GM18498 (cell line): ENCODE results near the gene PRKRA.
"Not testable (repeated sequence)": the region's sequence is repeated elsewhere in the genome, so short reads cannot be mapped to it uniquely, and the experiment has no call there.

Source experiments
- ATAC-seq: cut with Tn5 transposase; IDR thresholded peaks from one replicate; pipeline ENCODE4 v1.9.1; 2021; ENCODE audit warnings: mild to moderate bottlenecking, moderate library complexity; ENCODE audit not compliant: unreplicated experiment

PRKRA gene

DNA sequence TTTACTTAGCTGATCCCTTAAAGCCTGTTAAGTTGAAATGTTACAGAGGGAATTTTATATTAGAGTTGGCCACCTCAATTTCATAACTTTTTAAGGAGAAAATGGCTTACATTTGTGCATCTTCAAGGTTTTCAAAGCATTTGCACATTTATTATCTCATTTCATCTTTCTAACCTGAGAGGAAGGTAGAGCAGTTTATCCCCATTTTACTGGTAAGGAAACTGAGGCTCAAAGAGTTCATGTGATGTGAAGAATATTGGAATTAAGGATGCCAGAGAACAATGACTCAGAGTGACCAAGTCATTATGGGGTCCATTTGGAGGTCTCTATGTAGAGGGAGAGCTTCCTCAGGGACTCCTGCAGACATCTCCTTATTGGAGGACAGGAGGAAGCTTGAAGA lies 35.0 kb downstream of the PRKRA start:
- no peak for ATAC-seq

DNA sequence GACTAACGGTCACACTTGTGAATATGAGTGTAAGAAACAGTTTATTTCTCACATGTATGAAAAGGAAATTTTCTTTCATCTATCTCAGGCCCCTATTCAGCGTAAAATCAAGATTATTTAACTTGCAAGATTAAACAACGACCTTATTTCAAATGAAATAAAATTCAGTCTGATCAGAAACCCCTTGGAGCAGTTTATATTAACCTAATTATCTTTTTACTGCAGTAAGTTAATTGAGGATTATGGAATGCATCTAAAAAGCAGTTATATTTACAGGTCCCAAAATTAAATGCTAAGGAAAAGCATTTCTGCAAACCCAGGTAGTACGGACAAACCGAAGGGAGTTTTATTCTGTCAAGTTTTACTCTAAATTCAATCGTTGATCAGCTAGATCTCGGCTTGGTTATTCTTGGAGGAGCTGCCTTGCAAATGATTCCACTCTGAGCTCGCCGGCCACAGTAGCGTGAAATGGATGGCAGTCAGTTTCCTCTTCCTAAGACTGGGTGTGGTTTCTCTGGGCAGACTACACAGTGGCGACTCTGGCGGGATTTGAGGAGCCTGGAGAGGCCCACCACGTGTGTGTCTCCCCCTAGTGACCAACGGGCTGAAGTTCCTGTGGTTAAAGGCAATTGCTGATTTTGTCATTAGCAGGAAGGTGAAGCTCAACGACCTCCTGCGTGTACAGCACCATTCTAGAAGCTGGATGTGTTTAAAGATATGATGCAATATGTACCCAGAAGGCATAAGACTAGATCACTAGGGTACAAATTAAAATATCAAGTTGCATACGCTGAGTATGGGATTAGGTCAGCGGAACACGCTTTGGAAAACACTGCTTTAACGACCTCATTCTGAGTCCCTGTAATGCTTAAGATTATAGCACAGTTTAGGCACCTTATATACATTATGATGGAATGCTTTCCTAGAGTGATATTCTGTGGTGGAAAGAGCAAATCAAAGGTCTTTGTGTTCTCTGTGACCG lies 36.4 kb downstream of the PRKRA start:
- peak; percentile 79 for ATAC-seq

DNA sequence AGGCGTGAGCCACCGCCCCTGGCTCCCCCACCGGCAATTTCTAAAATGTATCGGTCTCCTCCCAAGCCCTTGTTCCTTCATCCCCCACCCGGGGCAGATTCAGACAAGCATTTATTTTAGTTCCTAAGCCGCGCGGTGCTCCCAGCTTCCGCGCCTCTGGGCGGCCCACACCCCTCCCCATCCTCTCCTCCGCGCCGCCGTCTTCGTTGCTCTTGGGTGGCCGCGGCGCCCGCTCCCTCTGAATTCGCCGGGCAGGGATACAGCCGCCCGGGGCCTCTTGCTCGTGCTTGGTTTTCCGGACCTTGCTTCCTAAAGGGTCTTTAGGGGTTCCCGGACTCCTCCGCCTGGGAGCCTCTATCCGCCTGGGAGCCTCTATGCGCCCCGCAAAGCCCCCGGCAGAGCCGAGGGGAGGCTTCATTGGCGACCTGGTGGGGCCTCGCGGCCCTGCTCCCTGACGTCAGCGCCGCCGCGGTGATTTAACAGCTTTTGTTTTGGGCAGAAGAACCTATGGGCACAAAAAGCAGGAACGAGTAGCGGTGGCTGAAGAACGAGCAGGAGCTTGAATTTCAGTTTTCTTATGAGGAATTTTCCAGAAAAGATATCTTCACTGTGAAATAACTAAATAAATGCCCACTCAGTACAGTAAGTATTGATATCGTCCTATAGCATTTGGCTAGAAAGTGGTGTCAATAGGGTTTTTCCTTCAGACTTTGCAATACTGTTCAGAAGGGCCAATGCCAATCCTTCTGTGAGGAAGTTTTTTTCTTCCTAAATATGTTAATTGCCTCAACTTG lies 37.3 kb downstream of the PRKRA start:
- ATAC-seq: peak; percentile 88

DNA sequence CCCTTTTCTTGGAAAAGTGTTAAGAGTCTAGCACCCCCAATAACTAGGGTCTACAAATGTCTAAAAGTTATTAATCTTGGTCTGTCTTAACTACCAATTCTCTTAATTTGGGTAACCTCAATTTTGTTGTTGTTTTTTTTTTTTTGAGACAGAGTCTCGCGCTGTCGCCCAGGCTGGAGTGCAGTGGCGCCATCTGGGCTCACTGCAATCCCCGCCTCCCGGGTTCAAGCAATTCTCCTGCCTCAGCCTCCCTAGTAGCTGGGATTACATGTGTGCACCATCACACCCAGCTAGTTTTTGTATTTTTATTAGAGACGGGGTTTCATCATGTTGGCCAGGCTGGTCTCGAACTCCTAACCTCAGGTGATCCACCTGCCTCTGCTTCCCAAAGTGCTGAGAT lies 38.5 kb downstream of the PRKRA start:
- not testable (repeated sequence) for ATAC-seq

DNA sequence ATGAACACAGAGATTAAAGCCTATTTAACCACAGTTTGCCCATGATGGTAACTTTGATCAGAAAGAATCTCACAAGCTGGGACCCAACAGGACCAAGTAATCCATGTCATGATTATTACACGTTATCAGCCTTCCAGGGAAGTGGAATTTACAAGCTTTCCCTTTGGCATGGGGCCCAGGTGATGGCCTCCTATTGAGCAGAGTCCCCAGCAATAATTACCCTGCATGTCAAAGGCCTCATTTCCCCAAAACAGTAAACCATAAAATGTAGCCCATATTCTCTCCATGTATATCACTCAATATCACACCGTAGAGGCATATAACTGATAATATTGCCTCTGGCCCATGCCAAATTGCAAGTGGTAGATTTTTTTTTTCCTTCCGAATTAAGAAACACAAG lies 38.9 kb downstream of the PRKRA start:
- ATAC-seq: no peak

DNA sequence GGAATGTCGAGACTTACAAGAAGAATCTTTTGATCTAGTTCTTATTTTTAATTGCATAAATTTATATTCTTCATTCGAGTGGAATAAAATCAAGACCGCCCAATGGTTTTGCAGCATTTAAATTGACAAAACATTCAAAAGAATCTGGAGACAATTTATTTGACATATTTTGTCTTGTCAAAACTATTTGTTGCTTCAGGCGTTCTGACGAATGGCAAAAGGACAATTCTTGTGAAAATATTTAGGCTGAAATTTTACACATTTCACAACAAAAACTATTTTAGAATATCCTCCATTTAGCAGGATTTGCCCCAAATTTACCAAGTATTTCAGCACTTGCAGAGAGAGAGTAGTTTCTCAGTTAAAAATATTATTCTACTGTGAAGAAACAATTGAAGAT lies 41.7 kb downstream of the PRKRA start:
- ATAC-seq: no peak

DNA sequence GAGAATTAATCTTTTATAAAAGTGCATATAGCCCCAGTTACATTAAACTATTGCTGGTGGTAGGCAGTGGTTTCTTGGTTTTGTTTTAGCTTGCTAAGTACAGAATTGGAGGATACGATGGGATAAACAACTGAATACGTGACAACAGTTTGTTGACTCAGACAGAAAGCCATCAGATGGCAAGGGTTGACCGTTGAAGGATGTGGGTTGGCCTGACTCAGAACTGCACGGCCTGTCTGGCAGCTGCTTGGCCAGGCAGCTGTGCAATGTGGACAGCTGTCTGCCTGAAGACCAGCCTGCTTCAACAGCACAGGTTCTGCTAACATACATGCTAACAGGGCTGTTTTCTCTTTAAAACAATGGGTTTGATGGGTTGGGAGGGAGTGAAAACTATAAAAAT lies 46.6 kb downstream of the PRKRA start:
- peak; percentile 99 for ATAC-seq

DNA sequence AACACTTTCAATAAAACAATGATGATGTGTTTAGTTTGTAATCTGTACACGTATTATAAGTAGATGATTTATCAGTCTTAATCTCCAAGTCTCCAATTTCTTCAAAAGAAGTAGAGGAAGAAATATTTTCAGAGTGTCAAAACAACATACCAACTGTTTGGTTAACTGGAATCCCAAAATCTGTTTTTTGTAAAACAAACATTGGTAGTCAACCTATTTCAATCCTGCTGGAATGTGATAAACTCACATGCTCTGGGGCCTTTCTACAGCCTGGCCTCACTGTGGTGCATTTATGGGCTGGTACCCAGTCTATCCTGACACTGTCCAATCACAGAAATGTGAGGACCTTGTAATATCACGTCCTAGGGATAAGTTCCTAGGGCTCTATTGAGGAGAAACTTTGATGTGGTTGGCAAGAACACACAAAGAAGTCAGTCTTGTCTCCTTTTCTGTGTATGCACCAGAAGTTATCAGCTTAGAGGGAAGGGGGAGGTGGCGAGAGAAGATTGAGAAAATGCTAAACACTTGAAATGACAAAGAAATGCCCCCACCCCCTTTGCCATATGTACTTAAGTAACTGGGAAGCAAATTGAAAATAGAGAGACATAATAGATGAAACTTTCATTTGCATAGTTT lies 47.2 kb downstream of the PRKRA start:
- ATAC-seq: peak; percentile 37

DNA sequence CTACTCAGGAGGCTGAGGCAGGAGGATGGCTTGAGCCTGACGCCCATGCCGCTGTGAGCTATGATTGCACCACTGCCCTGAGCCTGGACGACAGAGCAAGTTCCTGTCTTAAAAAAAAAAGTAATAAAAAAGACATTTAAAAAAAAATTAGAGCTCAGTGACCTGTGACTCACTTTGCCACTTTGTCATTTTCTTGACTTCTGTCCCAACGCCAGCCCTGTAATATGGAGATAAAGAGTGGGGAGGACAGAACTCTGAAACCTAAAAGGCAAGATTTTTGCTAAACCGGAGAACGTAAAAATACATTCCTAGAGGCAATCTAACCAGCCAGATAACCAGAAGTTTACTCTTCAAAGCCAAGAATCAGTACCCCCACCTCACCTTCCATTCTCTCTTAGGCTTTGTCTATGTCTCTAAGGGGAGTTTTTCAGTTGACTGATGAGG lies 49.0 kb downstream of the PRKRA start:
- no peak for ATAC-seq

DNA sequence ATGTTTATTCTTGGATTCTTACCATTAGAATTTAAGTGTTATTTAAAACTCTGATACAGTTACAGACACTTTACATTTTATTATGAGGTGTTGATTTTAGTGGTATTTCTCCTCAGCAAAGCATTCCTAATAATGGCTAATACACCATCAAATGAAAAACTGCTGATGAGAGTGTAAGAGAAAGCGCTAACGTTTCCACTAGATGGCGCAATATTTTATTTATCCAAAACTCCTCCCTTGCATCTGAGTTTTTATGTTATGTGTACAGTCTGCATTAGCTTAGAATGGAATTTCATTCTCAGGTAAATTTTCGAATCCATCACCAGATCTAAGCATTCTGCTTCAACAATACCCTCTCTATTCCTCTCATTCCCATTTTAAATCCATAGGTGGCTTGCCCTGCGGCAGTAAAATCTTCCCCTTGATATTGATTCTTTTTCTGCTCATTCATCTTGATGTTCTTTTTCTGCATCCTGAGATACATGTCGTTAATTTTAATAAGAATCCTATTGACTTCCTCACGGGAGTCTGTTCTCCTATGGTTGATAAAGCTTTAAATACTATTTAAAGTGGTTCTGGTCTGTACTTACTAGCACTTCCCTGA lies 53.9 kb downstream of the PRKRA start:
- ATAC-seq: peak; percentile 92

DNA sequence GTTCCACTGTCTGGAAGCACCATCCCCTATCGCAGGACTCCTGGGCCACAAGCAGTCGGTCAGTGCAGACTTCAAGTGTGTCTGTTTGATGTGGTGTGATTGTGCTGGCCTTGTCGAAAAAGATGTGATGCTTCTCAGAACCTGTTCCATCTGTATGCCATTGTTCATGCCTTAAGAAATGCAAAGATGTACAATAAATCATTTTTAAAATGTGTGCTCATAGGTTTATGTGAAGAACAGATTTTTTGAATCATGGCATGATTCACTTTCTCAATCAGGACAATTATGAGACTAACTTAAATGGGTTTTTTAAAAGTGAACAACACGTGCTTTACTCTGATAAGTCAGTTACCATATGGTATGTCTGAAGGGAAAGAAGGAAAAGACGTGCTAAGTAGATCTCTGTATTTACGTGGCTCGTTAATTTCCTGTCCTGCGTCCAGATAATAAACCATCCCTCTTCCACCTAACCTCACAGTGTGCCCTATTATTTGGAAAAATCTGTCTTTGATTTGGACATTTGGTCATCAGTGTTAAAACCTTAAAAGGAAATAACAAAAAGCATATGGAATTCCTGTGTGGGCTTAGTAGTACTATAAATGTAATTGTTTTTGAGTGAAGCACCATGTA lies 54.9 kb downstream of the PRKRA start:
- no peak for ATAC-seq

DNA sequence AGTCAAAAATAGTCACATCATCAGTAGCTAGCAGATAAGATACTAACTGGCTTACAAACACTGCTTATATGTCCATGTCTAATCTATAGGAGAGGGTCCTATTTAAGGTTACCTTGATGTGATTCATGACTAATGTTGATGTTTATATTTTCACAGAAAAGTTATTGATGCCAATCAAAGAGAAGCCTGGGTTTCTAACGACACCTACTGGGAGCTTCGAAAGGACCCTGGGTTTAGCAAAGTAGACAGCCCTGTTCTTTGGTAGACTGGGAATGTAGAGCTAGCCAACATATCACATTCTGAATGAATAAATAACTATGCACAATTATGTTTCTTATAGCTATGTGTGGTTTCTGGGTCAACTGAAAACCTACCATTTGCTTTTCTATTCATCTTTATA lies 55.7 kb downstream of the PRKRA start:
- ATAC-seq: no peak

DNA sequence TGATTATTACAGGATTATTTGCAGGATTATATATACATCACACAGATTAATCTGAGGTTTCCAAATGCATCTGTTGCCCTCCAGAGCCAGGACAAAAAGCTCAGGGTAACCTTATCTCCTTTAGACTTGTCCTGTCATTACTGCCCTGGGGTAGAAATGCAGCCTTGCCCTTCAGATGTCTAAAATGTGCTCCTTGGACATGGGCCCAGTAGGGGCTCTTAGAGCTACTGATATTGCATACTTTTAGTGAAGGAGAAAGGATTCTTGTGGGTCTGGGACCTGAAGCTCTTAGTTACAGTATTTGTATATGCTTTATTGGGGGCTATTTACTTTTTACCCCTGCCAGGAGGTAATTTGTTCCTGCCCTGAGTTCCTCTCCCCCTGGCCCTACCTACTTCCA lies 56.1 kb downstream of the PRKRA start:
- no peak for ATAC-seq

DNA sequence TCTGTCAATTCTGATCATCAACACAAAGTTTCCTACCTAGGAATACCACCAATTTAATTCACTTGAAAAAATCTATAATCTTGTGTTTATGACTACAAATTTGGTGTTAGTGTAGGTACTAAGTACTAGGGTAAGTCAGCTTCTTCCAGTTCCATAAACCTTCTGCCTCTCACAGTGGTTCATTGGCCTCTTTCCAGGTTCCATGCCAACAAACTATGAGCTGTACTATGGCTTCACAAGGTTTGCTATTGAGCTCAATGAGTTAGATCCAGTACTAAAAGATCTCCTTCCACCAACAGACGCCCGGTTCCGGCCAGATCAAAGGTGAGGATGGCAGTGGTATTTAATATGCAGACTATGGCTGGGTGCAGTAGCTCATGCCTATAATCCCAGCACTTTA lies 58.8 kb downstream of the PRKRA start:
- ATAC-seq: no peak

DNA sequence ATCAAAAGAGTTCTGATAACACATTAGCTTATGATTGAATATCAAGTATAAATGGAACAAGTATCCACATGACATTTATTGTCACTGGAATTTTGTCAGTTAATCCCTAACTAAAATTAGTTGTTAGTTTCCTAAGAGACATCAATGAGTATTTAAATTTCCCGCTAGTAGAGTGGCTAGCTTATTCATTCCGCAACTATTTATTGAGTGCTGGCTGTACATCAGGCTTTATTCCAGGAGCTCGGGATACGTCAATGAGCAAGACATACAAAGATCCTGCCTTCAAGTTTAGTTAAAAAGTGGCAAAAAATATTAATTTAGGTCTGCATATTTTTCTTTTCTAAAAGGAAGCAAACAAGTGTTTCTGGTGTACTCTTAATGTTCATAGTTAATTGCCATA lies 59.3 kb downstream of the PRKRA start:
- no peak for ATAC-seq

DNA sequence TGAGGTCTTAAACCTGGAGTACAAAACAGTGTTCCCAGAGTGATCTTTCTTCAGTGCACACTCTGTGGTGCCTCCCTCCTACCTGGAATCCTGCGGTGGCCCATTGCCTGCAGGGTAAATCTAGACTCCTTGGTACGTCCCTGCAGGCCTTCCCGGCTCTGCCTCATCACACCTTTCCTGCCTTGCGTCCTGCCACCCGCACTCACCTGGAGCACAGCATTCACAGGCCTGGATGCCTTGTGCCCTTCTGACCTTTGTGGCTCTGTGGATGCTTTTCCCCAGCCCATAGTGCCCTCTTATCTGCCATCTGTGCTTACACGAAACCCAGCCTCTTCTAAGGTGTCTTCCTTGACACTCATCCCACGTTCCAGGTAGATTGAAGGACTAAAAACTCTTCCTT lies 62.7 kb downstream of the PRKRA start:
- ATAC-seq: no peak

DNA sequence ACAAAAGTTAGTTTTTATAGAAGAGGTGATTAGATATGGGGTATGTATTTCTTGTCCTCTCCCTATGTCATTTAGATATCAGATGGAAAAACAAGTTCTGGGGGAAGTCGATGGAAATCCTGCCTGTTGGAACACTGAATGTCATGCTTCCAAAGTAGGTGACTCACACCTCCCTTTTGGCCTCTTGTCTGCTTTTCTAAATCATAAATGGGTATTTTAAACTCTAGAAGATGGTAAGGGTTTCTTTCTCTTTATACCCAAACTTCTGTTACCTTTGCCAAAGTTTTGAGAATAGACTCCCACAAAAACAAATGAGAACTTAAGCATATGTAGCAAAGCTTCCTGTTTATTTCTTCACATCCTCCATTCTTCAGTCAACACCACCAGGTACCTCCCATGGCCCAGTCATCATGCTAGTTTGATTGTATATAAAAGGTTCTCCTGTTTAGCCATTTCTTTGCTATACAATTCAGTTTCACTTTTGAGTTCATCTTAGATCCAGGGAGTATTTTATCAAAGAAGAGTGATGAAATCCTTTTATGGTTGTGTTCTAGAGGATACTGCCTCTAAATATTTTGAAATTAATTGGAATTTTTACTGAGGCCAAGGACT lies 63.9 kb downstream of the PRKRA start:
- ATAC-seq: no peak

DNA sequence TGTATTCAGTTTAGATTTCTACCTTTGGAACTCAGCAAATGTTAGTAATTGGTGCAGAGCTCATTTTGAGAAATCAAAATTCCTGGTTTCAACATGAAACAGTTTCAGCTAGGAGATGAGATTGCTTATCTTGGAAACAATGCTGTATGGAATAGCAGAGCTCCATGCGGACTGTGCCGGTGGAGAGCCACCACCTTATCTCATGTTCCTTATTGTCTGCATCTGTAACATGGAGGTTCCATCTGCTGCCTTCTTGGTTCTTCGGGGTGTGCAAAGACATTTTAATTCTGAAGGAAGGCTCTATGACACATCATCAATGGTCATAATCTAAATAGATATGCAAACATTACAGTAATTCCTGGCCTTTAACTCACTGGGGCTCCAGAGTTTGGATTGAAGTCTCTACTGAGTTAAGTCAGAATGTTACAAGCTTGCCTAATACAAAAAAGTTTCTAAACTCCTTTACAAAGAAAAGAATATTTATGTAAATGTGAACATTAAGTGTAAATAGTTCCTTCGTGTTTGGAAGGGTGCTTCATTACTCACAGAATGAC lies 65.3 kb downstream of the PRKRA start:
- ATAC-seq: no peak

DNA sequence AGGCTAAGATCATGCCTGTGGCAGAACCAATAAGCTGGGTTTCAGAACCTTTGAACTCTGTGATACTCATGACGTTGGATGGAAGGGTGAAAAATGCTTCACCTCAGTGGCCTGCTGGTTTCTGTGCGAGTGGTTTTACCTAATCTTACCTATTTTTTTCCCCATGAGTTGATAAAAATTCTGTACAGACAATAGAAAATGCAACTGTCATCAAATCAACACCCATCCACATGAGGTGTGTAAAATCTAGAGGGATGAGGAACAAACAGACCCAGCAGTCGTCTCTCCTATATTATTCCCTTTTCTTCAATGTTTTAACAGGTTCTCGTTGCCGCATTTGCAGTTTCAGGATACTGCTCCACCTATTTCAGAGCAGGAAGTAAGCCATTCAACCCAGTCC lies 67.3 kb downstream of the PRKRA start:
- no peak for ATAC-seq
